ENCODE results near the gene GHRHR. TPM values are rescaled to one million over a fixed set of nuclear protein-coding genes. Genes with fewer than 3 reads are reported as not detected.

Gene GHRHR
- total and polyA plus RNA-seq, 5 experiments from 2014 or later, result not detected

GRCh38 chr7:30984359-30985107 is 20.8 kb downstream of the GHRHR start:
- POLR2A ChIA-PET, result no interaction called here
- no peaks in the 10 kb centered on the region for H3K36me3 Mint-ChIP-seq
- H3K4me1 Mint-ChIP-seq, result peaks cover 4 to 18% (median 8%) of the 10 kb centered on the region in 4 donors
- no peak for DNase-seq
- H3K4me3 Mint-ChIP-seq, result no peak overlapping the region
- no peaks in the 10 kb centered on the region for H3K9me3 Mint-ChIP-seq
- peaks cover 27 to 67% (median 49%) of the 10 kb centered on the region in 5 donors for H3K27me3 Mint-ChIP-seq
- no peak for ATAC-seq
- H3K27ac Mint-ChIP-seq, result peak overlapping the region in 2 of 10 donors; percentile 37 to 41

DNA sequence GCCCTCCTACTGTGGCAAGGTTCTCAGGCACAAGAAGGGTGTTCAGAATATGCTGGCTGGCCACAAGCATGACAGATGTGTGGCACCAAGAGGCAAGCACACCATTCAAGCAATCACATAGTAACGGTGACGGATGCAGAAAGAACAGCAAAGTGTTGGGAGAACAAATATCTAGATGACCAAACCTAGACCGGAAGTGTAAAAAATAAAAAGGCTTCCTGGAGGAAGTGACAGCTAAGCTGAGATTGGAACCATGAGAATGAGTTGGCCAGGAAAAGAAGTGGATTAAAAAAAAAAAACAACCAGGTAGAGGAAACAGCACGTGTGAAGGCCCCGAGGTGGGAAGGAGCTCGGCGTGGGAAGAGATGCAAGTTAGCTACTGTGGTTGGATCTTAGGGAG is 22.0 kb downstream of the GHRHR start:
- Mint-ChIP-seq H3K27ac (no peak overlapping the region), H3K27me3 (peaks cover 24 to 66% (median 40%) of the 10 kb centered on the region in 5 donors), H3K4me3 (no peak overlapping the region), H3K4me1 (peaks cover 4 to 18% (median 8%) of the 10 kb centered on the region in 4 donors), H3K36me3 (no peaks in the 10 kb centered on the region), H3K9me3 (no peaks in the 10 kb centered on the region)
- DNase-seq (no peak), ATAC-seq (no peak)
- POLR2A ChIA-PET, result interaction anchor here (0.7 kb wide), 1 partner anchor 44 kb away, joined by 3 read pairs; no protein-coding TSS in a partner anchor

DNA sequence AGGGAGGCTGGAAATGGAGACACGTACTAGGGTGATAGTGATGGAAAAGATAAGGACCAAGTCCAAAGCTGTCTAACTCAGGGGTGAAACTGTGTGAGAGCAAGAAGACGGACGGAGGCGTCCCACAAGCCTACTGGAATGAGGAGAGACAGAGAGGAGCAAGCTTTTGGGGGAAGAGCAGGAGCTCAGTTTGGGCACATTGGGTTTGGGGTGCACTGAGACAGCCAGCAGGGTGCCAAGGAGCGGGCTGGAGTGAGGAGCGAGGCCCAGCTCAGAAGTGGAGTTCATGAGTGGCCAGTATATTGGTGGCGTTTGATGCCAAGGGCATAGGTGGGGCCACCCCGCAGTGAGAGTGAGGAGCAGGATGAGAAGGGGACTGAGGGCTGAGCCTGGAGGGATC is 22.6 kb downstream of the GHRHR start:
- Mint-ChIP-seq H3K9me3 (no peaks in the 10 kb centered on the region), H3K36me3 (no peaks in the 10 kb centered on the region), H3K27ac (no peak overlapping the region), H3K4me3 (no peak overlapping the region), H3K4me1 (peaks cover 4 to 18% (median 8%) of the 10 kb centered on the region in 4 donors), H3K27me3 (peaks cover 24 to 67% (median 41%) of the 10 kb centered on the region in 5 donors)
- no peak for ATAC-seq
- POLR2A ChIA-PET, result interaction anchor here (0.5 kb wide), 1 partner anchor 1622 kb away, joined by 4 read pairs; no protein-coding TSS in a partner anchor
- DNase-seq, result no peak

GRCh38 chr7:30986738-30987137 is 23.0 kb downstream of the GHRHR start:
- ATAC-seq, result no peak
- H3K4me1 Mint-ChIP-seq, result peaks cover 4 to 18% (median 8%) of the 10 kb centered on the region in 4 donors
- DNase-seq, result no peak
- H3K9me3 Mint-ChIP-seq, result no peaks in the 10 kb centered on the region
- POLR2A ChIA-PET, result no interaction called here
- peaks cover 24 to 67% (median 41%) of the 10 kb centered on the region in 5 donors for H3K27me3 Mint-ChIP-seq
- H3K36me3 Mint-ChIP-seq, result no peaks in the 10 kb centered on the region
- H3K4me3 Mint-ChIP-seq, result no peak overlapping the region
- H3K27ac Mint-ChIP-seq, result no peak overlapping the region

- POLR2A ChIA-PET, result no interaction called here
- Mint-ChIP-seq H3K4me1 (peaks cover 4 to 18% (median 8%) of the 10 kb centered on the region in 4 donors), H3K27ac (peak overlapping the region in 1 of 10 donors; percentile 24), H3K9me3 (no peaks in the 10 kb centered on the region), H3K36me3 (no peaks in the 10 kb centered on the region), H3K27me3 (peaks cover 24 to 67% (median 41%) of the 10 kb centered on the region in 5 donors), H3K4me3 (no peak overlapping the region)
- DNase-seq, result no peak
- no peak for ATAC-seq
Observed at GRCh38 chr7:30987178-30987577, 23.4 kb downstream of the GHRHR start.

GRCh38 chr7:30987936-30988335 is 24.2 kb downstream of the GHRHR start:
- Mint-ChIP-seq H3K4me1 (peaks cover 4 to 18% (median 8%) of the 10 kb centered on the region in 4 donors), H3K4me3 (no peak overlapping the region), H3K9me3 (no peaks in the 10 kb centered on the region), H3K27me3 (peaks cover 23 to 64% (median 41%) of the 10 kb centered on the region in 5 donors), H3K27ac (no peak overlapping the region), H3K36me3 (no peaks in the 10 kb centered on the region)
- POLR2A ChIA-PET, result no interaction called here
- ATAC-seq (no peak), DNase-seq (no peak)

DNA sequence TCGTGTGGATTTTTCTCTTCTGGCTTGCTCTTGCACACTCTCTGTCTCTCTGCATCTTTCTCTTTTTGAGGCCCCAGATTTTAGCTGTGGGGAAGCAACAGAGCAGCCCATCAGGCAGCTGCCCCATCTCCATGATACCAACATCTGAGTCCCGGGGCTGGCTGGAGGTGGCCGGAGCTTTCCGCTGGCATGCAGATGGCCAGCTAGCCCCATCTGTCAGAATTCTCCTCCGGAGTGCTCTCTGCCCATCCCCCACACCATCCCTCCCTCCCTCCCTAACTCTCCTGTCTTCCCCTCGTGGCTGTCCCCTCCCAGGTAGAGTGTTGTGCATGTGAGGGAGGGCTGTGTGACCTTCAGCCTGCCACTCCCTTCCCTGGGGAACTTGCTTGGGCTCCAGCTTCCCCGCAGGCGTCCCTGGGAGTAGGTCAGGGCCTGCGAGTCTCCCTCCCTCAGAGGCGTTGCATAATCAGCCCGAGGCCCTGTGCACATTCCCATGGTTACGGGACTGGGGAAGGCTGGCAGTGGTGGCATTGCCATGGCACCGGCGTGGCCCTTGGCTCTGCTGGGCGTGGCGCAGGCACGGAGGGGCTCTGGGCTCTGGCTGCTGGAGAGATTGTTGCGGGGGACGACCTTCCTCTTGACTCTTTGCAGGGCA is 24.7 kb downstream of the GHRHR start:
- Mint-ChIP-seq H3K4me3 (no peak overlapping the region), H3K27me3 (peaks cover 19 to 58% (median 39%) of the 10 kb centered on the region in 5 donors), H3K9me3 (no peaks in the 10 kb centered on the region), H3K27ac (no peak overlapping the region), H3K36me3 (no peaks in the 10 kb centered on the region), H3K4me1 (peaks cover 3 to 15% (median 7%) of the 10 kb centered on the region in 4 donors)
- POLR2A ChIA-PET, result no interaction called here
- ATAC-seq (no peak), DNase-seq (no peak)

- POLR2A ChIA-PET, result no interaction called here
Observed at GRCh38 chr7:30989008-30989823, 25.5 kb downstream of the GHRHR start.

DNA sequence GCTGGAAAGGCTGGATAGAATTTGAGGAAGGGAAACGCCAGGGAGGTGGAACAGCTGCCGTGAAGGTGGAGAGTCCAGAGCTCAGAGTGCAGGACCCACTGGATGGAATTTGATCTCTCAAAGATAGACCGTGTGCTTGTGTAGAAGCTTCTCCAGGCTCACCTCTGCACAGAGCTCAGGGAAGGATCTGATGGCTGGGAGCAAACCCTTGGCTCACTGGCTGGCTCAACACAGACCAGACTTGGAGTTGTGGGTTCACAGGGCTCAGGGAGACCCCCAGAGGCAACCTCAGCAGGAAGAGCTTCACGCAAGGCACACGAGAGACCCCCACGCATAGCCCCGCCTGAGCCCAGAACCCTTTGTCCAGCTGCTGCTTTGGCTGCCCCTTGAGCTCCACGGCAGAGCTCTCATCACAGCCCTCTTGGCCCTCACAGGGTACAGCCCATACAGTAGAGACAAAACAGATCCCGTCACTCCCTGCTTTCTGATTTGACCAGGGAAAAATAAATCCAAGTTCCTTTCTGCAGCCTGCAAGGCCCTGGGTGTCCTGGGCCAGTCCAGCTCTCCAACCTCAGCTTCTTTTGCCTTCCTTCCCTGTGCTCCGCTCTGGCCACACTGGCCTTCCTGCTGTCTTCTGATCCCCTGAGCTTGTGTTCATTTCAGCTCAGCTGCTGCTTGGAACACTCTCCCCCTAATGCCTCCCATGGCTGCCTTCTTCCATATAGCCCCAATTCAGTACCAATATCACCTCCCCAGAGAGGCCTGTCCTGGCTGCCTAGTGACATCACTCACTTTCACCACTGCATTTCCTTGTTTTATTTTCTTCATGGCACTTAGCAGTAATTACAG is 26.3 kb downstream of the GHRHR start:
- H3K4me3 Mint-ChIP-seq, result no peak overlapping the region
- peaks cover 16 to 48% (median 26%) of the 10 kb centered on the region in 5 donors for H3K27me3 Mint-ChIP-seq
- H3K27ac Mint-ChIP-seq, result no peak overlapping the region
- no peaks in the 10 kb centered on the region for H3K36me3 Mint-ChIP-seq
- no peaks in the 10 kb centered on the region for H3K9me3 Mint-ChIP-seq
- DNase-seq (no peak), ATAC-seq (no peak)
- POLR2A ChIA-PET, result no interaction called here
- peaks cover 0 to 8% (median 2%) of the 10 kb centered on the region in 4 donors for H3K4me1 Mint-ChIP-seq

More at GRCh38 chr7:30989008-30989823, 25.5 kb downstream of the GHRHR start:
- ATAC-seq (no peak), DNase-seq (no peak)
- Mint-ChIP-seq H3K36me3 (no peaks in the 10 kb centered on the region), H3K4me3 (no peak overlapping the region), H3K27me3 (peaks cover 16 to 51% (median 33%) of the 10 kb centered on the region in 5 donors), H3K4me1 (peaks cover 0 to 8% (median 3%) of the 10 kb centered on the region in 4 donors), H3K9me3 (no peaks in the 10 kb centered on the region), H3K27ac (no peak overlapping the region)

GRCh38 chr7:30990673-30991170 is 27.0 kb downstream of the GHRHR start:
- Mint-ChIP-seq H3K9me3 (no peaks in the 10 kb centered on the region), H3K36me3 (no peaks in the 10 kb centered on the region), H3K27me3 (peaks cover 14 to 42% (median 19%) of the 10 kb centered on the region in 5 donors), H3K27ac (peak overlapping the region in 1 of 10 donors; percentile 75), H3K4me3 (no peak overlapping the region), H3K4me1 (peaks cover 0 to 8% (median 2%) of the 10 kb centered on the region in 4 donors)
- ATAC-seq, result no peak
- DNase-seq, result no peak
- POLR2A ChIA-PET, result no interaction called here

DNA sequence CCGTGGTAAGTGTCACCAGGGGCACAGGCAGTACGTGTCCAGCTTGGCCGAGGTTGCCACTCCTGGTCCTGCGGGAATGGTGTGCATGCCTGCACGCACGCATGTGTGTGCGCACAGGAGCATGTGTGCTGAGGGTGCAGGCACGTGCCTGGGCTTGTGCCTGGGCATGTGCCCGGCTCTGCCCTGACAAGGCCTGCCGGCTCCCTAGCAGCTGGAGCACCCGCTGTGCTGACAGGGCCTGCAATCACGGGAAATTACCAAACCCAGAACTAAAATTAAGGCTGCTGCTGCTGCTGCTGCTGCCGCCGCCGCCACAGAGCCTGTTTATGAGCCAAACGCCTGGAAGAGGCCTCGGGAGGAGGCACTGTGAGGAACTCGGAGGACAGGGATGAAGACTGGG is 28.7 kb downstream of the GHRHR start:
- Mint-ChIP-seq H3K4me3 (no peak overlapping the region), H3K27me3 (peaks cover 5 to 25% (median 6%) of the 10 kb centered on the region in 5 donors), H3K27ac (no peak overlapping the region), H3K4me1 (peaks cover 0 to 1% (median 0%) of the 10 kb centered on the region in 4 donors), H3K9me3 (peaks cover 0 to 2% (median 0%) of the 10 kb centered on the region in 9 donors), H3K36me3 (no peaks in the 10 kb centered on the region)
- no peak for ATAC-seq
- DNase-seq, result no peak
- POLR2A ChIA-PET, result no interaction called here
